Hematopoietic multipotent progenitor cell (in vitro differentiated cells): Measurements from ENCODE around the gene EMC6. TPM values are rescaled to one million over a fixed set of nuclear protein-coding genes. Genes with fewer than 3 reads are reported as not detected.
A peak's percentile ranks its signal among the peaks of the same experiment; 100 is the strongest.
"Not testable (repeated sequence)": the region's sequence is repeated elsewhere in the genome, so short reads cannot be mapped to it uniquely, and the experiment has no call there.

ENCODE experiments used
- DNase-seq, 3 donors: peaks; one replicate each; pipeline ENCODE4 v3.0.0-alpha.2; 2011 to 2015; ENCODE audit warnings: low read depth in 2 of 3, low spot score in 2 of 3
- total RNA-seq: library from RNA; depleted of rRNA; stranded (reverse); fragments of >200 nt; gene quantifications from one replicate; pipeline ENCODE4 v1.2.3, GENCODE V29; 2012

The EMC6 gene
- total RNA-seq, 1 donor = 27.5 TPM

- no peak for DNase-seq
These were observed 11.0 kb downstream of the EMC6 start for GRCh38 chr17:3679531-3680126.

DNA sequence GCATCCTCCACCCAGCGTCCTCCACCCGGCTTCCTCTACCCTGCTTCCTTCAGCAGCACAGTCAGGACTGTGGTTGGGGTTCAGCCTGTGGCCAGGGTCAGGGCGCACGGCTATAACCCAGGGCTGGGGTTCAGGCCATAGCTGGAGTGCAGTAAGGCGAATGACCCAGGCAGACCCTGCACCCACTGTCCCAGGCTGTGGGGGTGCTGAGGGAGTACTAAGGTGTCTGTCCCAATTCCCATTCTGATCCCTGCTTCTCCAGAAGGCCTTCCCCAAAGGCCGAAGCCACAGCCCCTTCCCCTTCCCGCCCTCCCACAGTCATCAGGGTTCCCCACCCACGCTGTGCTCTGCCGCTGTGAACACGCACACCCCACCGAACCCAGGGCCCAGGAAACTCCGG, 12.4 kb downstream of the EMC6 start:
- no peak for DNase-seq

- no peak for DNase-seq
These were observed 13.0 kb downstream of the EMC6 start for GRCh38 chr17:3681565-3681964.

DNA sequence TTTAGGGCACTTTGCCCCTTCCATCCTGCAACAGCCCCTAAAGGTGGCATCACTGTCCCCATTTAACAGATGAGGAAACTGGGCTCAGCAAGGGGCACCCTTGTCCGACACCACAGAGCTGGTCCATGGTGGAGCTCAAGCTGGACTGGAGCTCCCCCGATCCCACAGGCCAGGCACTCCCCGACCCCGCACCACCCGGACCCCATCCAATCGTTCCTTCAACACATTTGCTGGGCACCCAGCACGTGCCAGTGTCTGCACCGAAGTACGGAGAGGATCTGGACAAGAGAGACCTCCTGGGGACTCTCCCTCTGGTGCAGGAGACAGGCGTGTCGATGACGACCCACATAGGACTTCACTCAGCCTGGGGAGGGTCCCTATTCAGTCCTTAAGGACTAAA, 13.4 kb downstream of the EMC6 start:
- DNase-seq = no peak

GRCh38 chr17:3683054-3683511, 14.5 kb downstream of the EMC6 start:
- DNase-seq = peak; percentile 47 to 75 (median 59)

GRCh38 chr17:3685174-3685573, 16.6 kb downstream of the EMC6 start:
- DNase-seq = no peak

- no peak for DNase-seq
These were observed 19.5 kb downstream of the EMC6 start for GRCh38 chr17:3688027-3688553.

DNA sequence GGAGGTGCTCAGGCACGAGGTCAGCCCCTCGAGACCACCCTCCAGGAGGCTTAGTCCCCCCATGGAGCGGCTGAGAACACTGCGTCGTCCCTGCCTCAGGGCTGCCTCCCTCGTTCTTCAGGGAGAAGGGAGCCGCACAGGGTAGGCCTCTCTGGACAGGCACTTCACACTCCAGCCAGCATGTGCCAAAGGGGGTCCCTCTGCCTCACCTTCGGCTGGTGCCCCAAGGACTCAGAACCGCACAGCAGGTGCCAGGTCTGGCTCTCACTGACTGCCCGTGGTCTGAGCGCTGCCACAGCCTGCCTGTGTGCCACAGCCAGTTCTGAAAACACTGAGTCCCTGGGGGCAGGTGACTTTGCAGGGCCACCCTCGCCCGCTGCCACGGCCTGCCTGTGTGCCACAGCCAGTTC, 20.2 kb downstream of the EMC6 start:
- no peak for DNase-seq

GRCh38 chr17:3689262-3690093, 20.9 kb downstream of the EMC6 start:
- no peak for DNase-seq

GRCh38 chr17:3690094-3690715, 21.6 kb downstream of the EMC6 start:
- DNase-seq = no peak

DNA sequence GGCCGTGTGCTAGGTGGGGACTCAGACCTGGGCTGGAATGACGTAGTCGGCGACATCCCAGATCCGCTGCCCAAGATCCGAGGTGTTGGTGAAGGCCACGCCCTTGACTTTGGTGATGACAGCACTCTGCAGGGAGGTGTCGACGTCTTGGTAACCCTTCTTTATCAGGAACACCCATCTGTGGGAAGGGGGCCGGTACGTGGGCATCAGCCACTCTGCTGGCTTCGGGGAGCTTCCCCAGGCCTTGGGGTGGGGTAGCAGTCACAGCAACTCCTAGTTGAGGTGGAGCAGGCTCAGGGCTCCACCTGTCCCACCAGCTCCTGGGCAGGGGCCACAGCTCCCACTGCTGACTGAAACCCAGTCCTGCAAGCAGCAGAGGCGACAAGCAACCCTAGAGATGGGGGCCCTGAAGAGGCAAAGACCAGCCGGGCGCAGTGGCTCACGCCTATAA, 23.0 kb downstream of the EMC6 start:
- no peak for DNase-seq

DNA sequence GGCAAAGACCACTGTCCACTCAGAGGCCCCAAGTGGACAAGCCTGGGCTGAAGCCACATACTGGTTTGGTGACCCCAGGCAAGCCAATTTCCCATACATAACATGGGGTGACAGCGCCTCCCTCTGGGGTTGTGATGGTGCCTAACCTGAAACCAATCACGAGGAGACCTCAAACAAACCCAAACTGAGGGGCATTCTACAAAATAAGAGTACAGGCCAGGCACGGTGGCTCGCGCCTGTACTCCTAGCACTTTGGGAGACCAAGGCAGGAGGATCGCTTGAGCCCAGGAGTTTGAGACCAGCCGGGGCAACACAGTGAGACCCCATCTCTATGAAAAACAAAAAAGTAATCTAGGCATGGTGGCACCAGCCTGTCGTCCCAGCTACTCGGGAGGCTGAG, 23.7 kb downstream of the EMC6 start:
- DNase-seq = no peak

GRCh38 chr17:3693141-3693540, 24.5 kb downstream of the EMC6 start:
- no peak for DNase-seq

DNA sequence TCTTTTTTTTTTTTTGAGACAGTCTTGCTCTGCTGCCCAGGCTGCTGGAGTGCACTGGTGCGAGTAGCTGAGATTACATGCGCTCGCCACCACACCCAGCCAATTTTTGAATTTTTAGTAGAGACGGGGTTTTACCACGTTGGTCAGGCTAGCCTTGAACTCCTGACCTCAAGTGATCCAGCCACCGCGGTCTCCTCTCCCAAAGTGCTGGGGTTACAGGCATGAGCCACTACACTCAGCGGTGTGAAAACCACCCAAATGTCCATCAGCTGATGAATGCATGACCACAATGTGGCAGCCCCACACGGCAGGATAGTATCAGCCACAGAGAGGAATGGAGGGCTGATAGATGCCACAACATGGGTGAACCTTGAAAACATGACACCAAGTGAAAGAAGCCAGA, 25.2 kb downstream of the EMC6 start:
- DNase-seq = no peak

- DNase-seq = no peak
These were observed 26.6 kb downstream of the EMC6 start for GRCh38 chr17:3695129-3695722.

GRCh38 chr17:3695723-3696411, 27.3 kb downstream of the EMC6 start, which contains the start of gene P2RX5:
Gene P2RX5 (minus strand): TSS chr17:3696155. CDS start chr17:3696005, 150 bp downstream.
- peak; percentile 10 to 35 (median 33) for DNase-seq

DNA sequence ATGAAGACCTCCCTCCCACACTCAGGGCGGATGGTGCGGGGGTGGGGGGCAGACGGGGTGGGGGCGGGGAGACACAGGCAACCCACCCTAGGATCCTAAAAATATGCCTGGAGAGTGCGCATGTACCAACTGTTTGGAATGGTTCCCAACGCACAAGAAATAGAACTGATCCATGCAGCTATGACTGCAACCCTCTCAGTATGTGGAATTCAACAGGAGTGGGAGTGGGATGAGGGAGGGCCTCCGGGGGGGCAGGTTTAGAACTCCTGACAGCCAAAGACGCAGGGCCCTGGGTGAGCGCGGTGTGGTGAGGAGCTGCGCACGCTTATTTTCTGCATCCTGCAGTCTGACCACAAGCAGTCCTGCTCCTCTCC, 28.5 kb downstream of the EMC6 start:
- no peak for DNase-seq

DNA sequence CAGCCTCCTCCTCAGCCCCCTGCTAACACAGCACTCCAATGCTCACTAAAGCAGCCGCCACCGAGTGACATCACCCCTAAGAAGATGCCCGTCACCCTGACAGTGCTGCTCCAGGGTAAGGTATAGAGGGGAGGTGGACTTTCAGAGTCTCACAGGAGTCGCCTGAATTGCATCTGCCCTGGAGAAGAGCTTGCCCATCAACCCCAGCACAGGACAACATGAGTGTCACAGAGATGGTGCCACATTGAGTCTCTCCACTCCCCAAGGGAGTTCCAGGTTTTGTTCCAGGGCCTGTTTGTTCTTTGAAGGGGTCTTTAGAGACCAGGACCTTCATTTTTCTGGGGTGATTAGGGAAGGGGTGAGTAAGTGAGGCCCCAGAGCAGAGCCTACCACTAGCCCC, 29.5 kb downstream of the EMC6 start:
- no peak for DNase-seq

GRCh38 chr17:3699951-3700350, 31.3 kb downstream of the EMC6 start:
- DNase-seq = no peak

GRCh38 chr17:3702041-3702539, 33.5 kb downstream of the EMC6 start:
- DNase-seq = not testable (repeated sequence)
